ENCODE measurements around the gene SPATA17. TPM values are rescaled to one million over a fixed set of nuclear protein-coding genes. Genes with fewer than 3 reads are reported as not detected.

Gene SPATA17
- total RNA-seq, 3 donors from 2014 or later (not counting 1 experiment from before 2014, with no cell fraction given) = not detected

DNA sequence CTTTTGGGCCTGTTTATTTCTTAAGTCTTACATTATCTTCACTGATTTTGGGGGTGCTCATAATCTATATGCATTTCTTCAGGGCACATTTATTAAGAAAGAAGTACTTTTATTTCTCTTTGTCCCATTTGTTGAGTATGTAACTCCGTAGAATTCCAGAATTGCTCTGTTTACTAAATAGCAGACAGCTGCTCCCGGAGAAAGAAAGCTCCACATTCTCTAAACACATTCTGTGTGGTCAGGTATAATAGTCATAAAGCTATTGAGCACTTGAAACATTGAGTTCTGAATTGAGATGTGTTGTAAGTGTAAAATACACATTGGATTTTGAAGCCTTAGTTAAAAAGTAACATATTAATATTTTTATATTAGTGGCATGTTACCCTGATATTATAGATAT lies 206.5 kb downstream of the SPATA17 start:
- no peaks in the 10 kb centered on the region for H3K9me3 ChIP-seq (ENCODE audit: control insufficient read depth, insufficient read depth, low read length)
- H3K4me1 ChIP-seq (ENCODE audit: control insufficient read depth, insufficient read depth, low read length) = no peaks in the 10 kb centered on the region
- Mint-ChIP-seq H3K36me3 (no peaks in the 10 kb centered on the region), H3K9me3 (peaks cover 0 to 2% of the 10 kb centered on the region in 2 donors), H3K27me3 (ENCODE audit: low read depth in 2 of 2) (no peaks in the 10 kb centered on the region), H3K4me1 (no peaks in the 10 kb centered on the region), H3K27ac (no peak overlapping the region), H3K4me3 (no peak overlapping the region)
- WGBS (ENCODE audit: insufficient coverage) = 100% methylated on average over 1 of the region's 2 CpGs
- H3K4me3 ChIP-seq (ENCODE audit: low read length) = no peak overlapping the region
- H3K27ac ChIP-seq (ENCODE audit: low read length) = no peak overlapping the region
- no peaks in the 10 kb centered on the region for H3K27me3 ChIP-seq (ENCODE audit: control insufficient read depth, insufficient read depth, low read length)
- intact Hi-C loops (cut with micrococcal nuclease) = no loop called here
- TF ChIP-seq, protein P1, sequence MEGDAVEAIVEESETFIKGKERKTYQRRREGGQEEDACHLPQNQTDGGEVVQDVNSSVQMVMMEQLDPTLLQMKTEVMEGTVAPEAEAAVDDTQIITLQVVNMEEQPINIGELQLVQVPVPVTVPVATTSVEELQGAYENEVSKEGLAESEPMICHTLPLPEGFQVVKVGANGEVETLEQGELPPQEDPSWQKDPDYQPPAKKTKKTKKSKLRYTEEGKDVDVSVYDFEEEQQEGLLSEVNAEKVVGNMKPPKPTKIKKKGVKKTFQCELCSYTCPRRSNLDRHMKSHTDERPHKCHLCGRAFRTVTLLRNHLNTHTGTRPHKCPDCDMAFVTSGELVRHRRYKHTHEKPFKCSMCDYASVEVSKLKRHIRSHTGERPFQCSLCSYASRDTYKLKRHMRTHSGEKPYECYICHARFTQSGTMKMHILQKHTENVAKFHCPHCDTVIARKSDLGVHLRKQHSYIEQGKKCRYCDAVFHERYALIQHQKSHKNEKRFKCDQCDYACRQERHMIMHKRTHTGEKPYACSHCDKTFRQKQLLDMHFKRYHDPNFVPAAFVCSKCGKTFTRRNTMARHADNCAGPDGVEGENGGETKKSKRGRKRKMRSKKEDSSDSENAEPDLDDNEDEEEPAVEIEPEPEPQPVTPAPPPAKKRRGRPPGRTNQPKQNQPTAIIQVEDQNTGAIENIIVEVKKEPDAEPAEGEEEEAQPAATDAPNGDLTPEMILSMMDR (IDR thresholded peaks at IDR 0.05) = no peak
- ATAC-seq = no peak
- H3K36me3 ChIP-seq (ENCODE audit: control insufficient read depth, insufficient read depth, low read length) = no peaks in the 10 kb centered on the region
- no peak for DNase-seq

- TF ChIP-seq, protein P1 (IDR thresholded peaks at IDR 0.05) = no peak
- WGBS (ENCODE audit: insufficient coverage) = 60% methylated on average over 1 of the region's 3 CpGs
- Histone ChIP-seq H3K27ac (ENCODE audit: low read length) (no peak overlapping the region), H3K4me3 (ENCODE audit: low read length) (no peak overlapping the region), H3K4me1 (ENCODE audit: control insufficient read depth, insufficient read depth, low read length) (no peaks in the 10 kb centered on the region), H3K27me3 (ENCODE audit: control insufficient read depth, insufficient read depth, low read length) (no peaks in the 10 kb centered on the region), H3K36me3 (ENCODE audit: control insufficient read depth, insufficient read depth, low read length) (no peaks in the 10 kb centered on the region), H3K9me3 (ENCODE audit: control insufficient read depth, insufficient read depth, low read length) (no peaks in the 10 kb centered on the region)
- intact Hi-C loops (cut with micrococcal nuclease) = no loop called here
- H3K9me3 Mint-ChIP-seq = peaks cover 0 to 2% of the 10 kb centered on the region in 2 donors
- no peaks in the 10 kb centered on the region for H3K4me1 Mint-ChIP-seq
- H3K27ac Mint-ChIP-seq = no peak overlapping the region
- H3K4me3 Mint-ChIP-seq = no peak overlapping the region
- ATAC-seq (no peak), DNase-seq (no peak)
- H3K27me3 Mint-ChIP-seq (ENCODE audit: low read depth in 2 of 2) = no peaks in the 10 kb centered on the region
- no peaks in the 10 kb centered on the region for H3K36me3 Mint-ChIP-seq
Observed at GRCh38 chr1:217839161-217839560, 208.0 kb downstream of the SPATA17 start.

- ATAC-seq (no peak), DNase-seq (no peak)
- H3K4me3 Mint-ChIP-seq = no peak overlapping the region
- H3K4me1 Mint-ChIP-seq = no peaks in the 10 kb centered on the region
- intact Hi-C loops (cut with micrococcal nuclease) = no loop called here
- H3K4me3 ChIP-seq (ENCODE audit: low read length) = no peak overlapping the region
- H3K27ac ChIP-seq (ENCODE audit: low read length) = no peak overlapping the region
- no peaks in the 10 kb centered on the region for H3K36me3 Mint-ChIP-seq
- no peaks in the 10 kb centered on the region for H3K27me3 Mint-ChIP-seq (ENCODE audit: low read depth in 2 of 2)
- peaks cover 5% of the 10 kb centered on the region in 2 donors for H3K9me3 Mint-ChIP-seq
- WGBS (ENCODE audit: insufficient coverage) = no CpG with 5 or more reads among the region's 1 CpG
- TF ChIP-seq, protein P1 (IDR thresholded peaks at IDR 0.05) = no peak
- H3K9me3 ChIP-seq (ENCODE audit: control insufficient read depth, insufficient read depth, low read length) = no peaks in the 10 kb centered on the region
- no peaks in the 10 kb centered on the region for H3K36me3 ChIP-seq (ENCODE audit: control insufficient read depth, insufficient read depth, low read length)
- no peaks in the 10 kb centered on the region for H3K27me3 ChIP-seq (ENCODE audit: control insufficient read depth, insufficient read depth, low read length)
- H3K27ac Mint-ChIP-seq = no peak overlapping the region
- H3K4me1 ChIP-seq (ENCODE audit: control insufficient read depth, insufficient read depth, low read length) = no peaks in the 10 kb centered on the region
Observed at GRCh38 chr1:217846733-217847132, 215.6 kb downstream of the SPATA17 start.

GRCh38 chr1:217847643-217848042 lies 216.5 kb downstream of the SPATA17 start:
- H3K9me3 Mint-ChIP-seq = peaks cover 5 to 8% of the 10 kb centered on the region in 2 donors
- WGBS (ENCODE audit: insufficient coverage) = 80% methylated on average over 3 of the region's 3 CpGs
- TF ChIP-seq, protein P1 (IDR thresholded peaks at IDR 0.05) = no peak
- no peak overlapping the region for H3K4me3 Mint-ChIP-seq
- intact Hi-C loops (cut with micrococcal nuclease) = no loop called here
- DNase-seq = no peak
- ATAC-seq = no peak
- no peaks in the 10 kb centered on the region for H3K27me3 ChIP-seq (ENCODE audit: control insufficient read depth, insufficient read depth, low read length)
- H3K36me3 Mint-ChIP-seq = no peaks in the 10 kb centered on the region
- no peak overlapping the region for H3K27ac Mint-ChIP-seq
- no peaks in the 10 kb centered on the region for H3K36me3 ChIP-seq (ENCODE audit: control insufficient read depth, insufficient read depth, low read length)
- no peaks in the 10 kb centered on the region for H3K9me3 ChIP-seq (ENCODE audit: control insufficient read depth, insufficient read depth, low read length)
- no peak overlapping the region for H3K4me3 ChIP-seq (ENCODE audit: low read length)
- no peaks in the 10 kb centered on the region for H3K4me1 Mint-ChIP-seq
- H3K27me3 Mint-ChIP-seq (ENCODE audit: low read depth in 2 of 2) = no peaks in the 10 kb centered on the region
- no peaks in the 10 kb centered on the region for H3K4me1 ChIP-seq (ENCODE audit: control insufficient read depth, insufficient read depth, low read length)
- no peak overlapping the region for H3K27ac ChIP-seq (ENCODE audit: low read length)

All from natural killer cell (primary cell).